HS-27A (cell line): ENCODE data around the gene DNAJC16.

Experiments used
- DNase-seq: peaks from one replicate; pipeline ENCODE4 v3.0.0-alpha.2; 2012; ENCODE audit warnings: low read depth, missing footprints

DNAJC16 gene

GRCh38 chr1:15620902-15621682, 94.4 kb downstream of the DNAJC16 start:
- no peak for DNase-seq

- DNase-seq = no peak
These were observed 95.3 kb downstream of the DNAJC16 start for GRCh38 chr1:15621975-15622374.

- no peak for DNase-seq
These were observed 96.2 kb downstream of the DNAJC16 start for GRCh38 chr1:15622712-15623373.

GRCh38 chr1:15623435-15623834, 96.8 kb downstream of the DNAJC16 start:
- DNase-seq = no peak

GRCh38 chr1:15624133-15624714, 97.6 kb downstream of the DNAJC16 start:
- DNase-seq = no peak

GRCh38 chr1:15625056-15625917, 98.6 kb downstream of the DNAJC16 start:
- no peak for DNase-seq
